CD4-positive, CD25-positive, alpha-beta regulatory T cell (primary cell): ENCODE data around the gene TMEM232. TPM values are rescaled to one million over a fixed set of nuclear protein-coding genes. Genes with fewer than 3 reads are reported as not detected.
A peak's percentile ranks its signal among the peaks of the same experiment; 100 is the strongest.

ENCODE experiments used
- ATAC-seq, 2 donors: fragments of 150-1000 bp; cut with Tn5 transposase; one replicate each; pipeline ENCODE4 v1.10.0; 2021; ENCODE audit warnings: low read depth in 2 of 2, moderate number of reproducible peaks in 2 of 2, moderate library complexity in 1 of 2
- DNase-seq, 3 donors: peaks; one replicate each; pipeline versions ENCODE4 v3.0.0 to v3.0.0-alpha.2; 2012 to 2022; ENCODE audit warnings: mixed read lengths in 1 of 3
- H3K27ac ChIP-seq: one replicate; pipeline ENCODE4 v1.7.0; 2013; ENCODE audit warnings: mild to moderate bottlenecking, low read length; ENCODE audit not compliant: insufficient read depth, poor library complexity, severe bottlenecking
- H3K27me3 ChIP-seq: one replicate; pipeline ENCODE4 v1.7.0; 2013; ENCODE audit warnings: low read length; ENCODE audit not compliant: control insufficient read depth, insufficient read depth
- H3K36me3 ChIP-seq: one replicate; pipeline ENCODE4 v1.7.0; 2013; ENCODE audit warnings: mild to moderate bottlenecking, low read length, moderate library complexity; ENCODE audit not compliant: control insufficient read depth, insufficient read depth
- H3K4me1 ChIP-seq: 2 replicates; pipeline ENCODE4 v1.7.0; 2013; ENCODE audit warnings: mild to moderate bottlenecking, low read length; ENCODE audit not compliant: insufficient read depth, control insufficient read depth, poor library complexity, severe bottlenecking
- H3K4me3 ChIP-seq: one replicate; pipeline ENCODE4 v1.7.0; 2013; ENCODE audit warnings: low read depth, mild to moderate bottlenecking, low read length, moderate library complexity
- H3K9me3 ChIP-seq, 2 experiments: 1 replicate in 1 of 2; 2 replicates in 1 of 2; pipeline ENCODE4 v1.7.0; 2013; ENCODE audit warnings: low read length in 2 of 2, mild to moderate bottlenecking in 1 of 2, moderate library complexity in 1 of 2; ENCODE audit not compliant: control insufficient read depth in 2 of 2
- H3K27ac Mint-ChIP-seq, 3 donors: one replicate each; pipeline ENCODE4 v1.8.0; 2020 to 2022; ENCODE audit warnings: mild to moderate bottlenecking in 3 of 3, mixed read lengths in 3 of 3, moderate library complexity in 2 of 3
- H3K27me3 Mint-ChIP-seq: one replicate; pipeline ENCODE4 v1.8.0; 2022; ENCODE audit warnings: mild to moderate bottlenecking, mixed read lengths
- H3K36me3 Mint-ChIP-seq: one replicate; pipeline ENCODE4 v1.8.0; 2020; ENCODE audit warnings: mixed read lengths
- H3K4me1 Mint-ChIP-seq, 4 donors: one replicate each; pipeline ENCODE4 v1.8.0; 2020 to 2022; ENCODE audit warnings: mixed read lengths in 4 of 4, mild to moderate bottlenecking in 1 of 4
- H3K4me3 Mint-ChIP-seq, 4 donors: one replicate each; pipeline ENCODE4 v1.8.0; 2020 to 2022; ENCODE audit warnings: mild to moderate bottlenecking in 4 of 4, mixed read lengths in 4 of 4, moderate library complexity in 3 of 4
- H3K9me3 Mint-ChIP-seq, 7 donors: one replicate each; pipeline ENCODE4 v1.8.0; 2020 to 2022; ENCODE audit warnings: mixed read lengths in 7 of 7, mild to moderate bottlenecking in 3 of 7, moderate library complexity in 2 of 7
- polyA plus RNA-seq, 4 donors: library from polyadenylated mRNA; unstranded; fragments of 300-500 nt; fragmentation: Illumina TruSeq; gene quantifications; one replicate each; pipeline ENCODE4 v1.2.3, GENCODE V29; 2021
- total RNA-seq: library from RNA; stranded (reverse); gene quantifications from one replicate; pipeline ENCODE4 v1.2.3, GENCODE V29; 2022

The TMEM232 gene
- total and polyA plus RNA-seq, 5 donors from 2014 or later = 1.0 to 2.1 (median 1.9) TPM; not detected in 2

GRCh38 chr5:110616009-110616408 is 110.5 kb downstream of the TMEM232 start:
- Histone ChIP-seq H3K36me3 (no peaks in the 10 kb centered on the region), H3K9me3 (peaks cover 0 to 1% of the 10 kb centered on the region in 2 experiments), H3K4me1 (no peaks in the 10 kb centered on the region), H3K27ac (no peak overlapping the region), H3K4me3 (no peak overlapping the region), H3K27me3 (no peaks in the 10 kb centered on the region)
- Mint-ChIP-seq H3K4me1 (no peaks in the 10 kb centered on the region), H3K9me3 (peaks cover 0 to 6% (median 0%) of the 10 kb centered on the region in 7 donors), H3K36me3 (no peaks in the 10 kb centered on the region), H3K27ac (no peak overlapping the region), H3K27me3 (no peaks in the 10 kb centered on the region), H3K4me3 (no peak overlapping the region)
- DNase-seq = no peak
- ATAC-seq = no peak

- Histone ChIP-seq H3K27me3 (no peaks in the 10 kb centered on the region), H3K4me3 (no peak overlapping the region), H3K4me1 (no peaks in the 10 kb centered on the region), H3K27ac (no peak overlapping the region), H3K9me3 (peaks cover 0 to 1% of the 10 kb centered on the region in 2 experiments), H3K36me3 (no peaks in the 10 kb centered on the region)
- DNase-seq = no peak
- H3K27ac Mint-ChIP-seq = no peak overlapping the region
- H3K4me3 Mint-ChIP-seq = no peak overlapping the region
- no peak for ATAC-seq
- H3K27me3 Mint-ChIP-seq = no peaks in the 10 kb centered on the region
- H3K36me3 Mint-ChIP-seq = no peaks in the 10 kb centered on the region
- no peaks in the 10 kb centered on the region for H3K4me1 Mint-ChIP-seq
- H3K9me3 Mint-ChIP-seq = peaks cover 0 to 6% (median 0%) of the 10 kb centered on the region in 7 donors
Measured at GRCh38 chr5:110612794-110613247, 113.7 kb downstream of the TMEM232 start.

- DNase-seq (no peak), ATAC-seq (no peak)
- Mint-ChIP-seq H3K36me3 (no peaks in the 10 kb centered on the region), H3K9me3 (peaks cover 0 to 6% (median 0%) of the 10 kb centered on the region in 7 donors), H3K4me1 (no peaks in the 10 kb centered on the region), H3K27me3 (no peaks in the 10 kb centered on the region), H3K4me3 (no peak overlapping the region), H3K27ac (no peak overlapping the region)
- no peaks in the 10 kb centered on the region for H3K27me3 ChIP-seq
- H3K27ac ChIP-seq = no peak overlapping the region
- peaks cover 0 to 1% of the 10 kb centered on the region in 2 experiments for H3K9me3 ChIP-seq
- H3K4me1 ChIP-seq = no peaks in the 10 kb centered on the region
- H3K36me3 ChIP-seq = no peaks in the 10 kb centered on the region
- H3K4me3 ChIP-seq = no peak overlapping the region
Measured at GRCh38 chr5:110611817-110612216, 114.7 kb downstream of the TMEM232 start.

- ATAC-seq = no peak
- H3K36me3 ChIP-seq = no peaks in the 10 kb centered on the region
Measured at GRCh38 chr5:110594866-110595265, 131.6 kb downstream of the TMEM232 start.

GRCh38 chr5:110590187-110590586 is 136.3 kb downstream of the TMEM232 start:
- no peak overlapping the region for H3K4me3 Mint-ChIP-seq
- no peak for ATAC-seq
- no peaks in the 10 kb centered on the region for H3K36me3 Mint-ChIP-seq

More at GRCh38 chr5:110594866-110595265, 131.6 kb downstream of the TMEM232 start:
- Mint-ChIP-seq H3K4me3 (no peak overlapping the region), H3K4me1 (no peaks in the 10 kb centered on the region), H3K36me3 (no peaks in the 10 kb centered on the region), H3K9me3 (peaks cover 0 to 4% (median 2%) of the 10 kb centered on the region in 7 donors), H3K27ac (no peak overlapping the region), H3K27me3 (no peaks in the 10 kb centered on the region)
- H3K27me3 ChIP-seq = no peaks in the 10 kb centered on the region
- no peak for DNase-seq
- no peaks in the 10 kb centered on the region for H3K4me1 ChIP-seq
- H3K9me3 ChIP-seq = no peaks in the 10 kb centered on the region
- H3K4me3 ChIP-seq = no peak overlapping the region
- no peak overlapping the region for H3K27ac ChIP-seq

GRCh38 chr5:110588286-110588980 is 138.0 kb downstream of the TMEM232 start:
- no peaks in the 10 kb centered on the region for H3K27me3 Mint-ChIP-seq

More at GRCh38 chr5:110590187-110590586, 136.3 kb downstream of the TMEM232 start:
- Histone ChIP-seq H3K9me3 (no peaks in the 10 kb centered on the region), H3K36me3 (no peaks in the 10 kb centered on the region), H3K27me3 (no peaks in the 10 kb centered on the region), H3K27ac (no peak overlapping the region), H3K4me1 (no peaks in the 10 kb centered on the region), H3K4me3 (no peak overlapping the region)
- no peaks in the 10 kb centered on the region for H3K4me1 Mint-ChIP-seq
- no peaks in the 10 kb centered on the region for H3K27me3 Mint-ChIP-seq
- no peak overlapping the region for H3K27ac Mint-ChIP-seq
- peak in 2 of 3 donors; percentile 1 for DNase-seq
- H3K9me3 Mint-ChIP-seq = peaks cover 0 to 2% (median 0%) of the 10 kb centered on the region in 7 donors

GRCh38 chr5:110580625-110581024 is 145.8 kb downstream of the TMEM232 start:
- H3K9me3 Mint-ChIP-seq = peaks cover 0 to 7% (median 3%) of the 10 kb centered on the region in 7 donors
- H3K27ac ChIP-seq = no peak overlapping the region
- no peak overlapping the region for H3K27ac Mint-ChIP-seq
- no peaks in the 10 kb centered on the region for H3K4me1 Mint-ChIP-seq
- H3K36me3 ChIP-seq = no peaks in the 10 kb centered on the region
- H3K4me3 ChIP-seq = no peak overlapping the region
- H3K4me3 Mint-ChIP-seq = no peak overlapping the region
- H3K27me3 ChIP-seq = no peaks in the 10 kb centered on the region
- ATAC-seq (no peak), DNase-seq (no peak)
- H3K9me3 ChIP-seq = no peaks in the 10 kb centered on the region
- H3K27me3 Mint-ChIP-seq = no peaks in the 10 kb centered on the region
- H3K4me1 ChIP-seq = no peaks in the 10 kb centered on the region
- no peaks in the 10 kb centered on the region for H3K36me3 Mint-ChIP-seq

More at GRCh38 chr5:110588286-110588980, 138.0 kb downstream of the TMEM232 start:
- no peak for DNase-seq
- Histone ChIP-seq H3K9me3 (no peaks in the 10 kb centered on the region), H3K27ac (no peak overlapping the region), H3K4me3 (no peak overlapping the region), H3K27me3 (no peaks in the 10 kb centered on the region), H3K36me3 (no peaks in the 10 kb centered on the region), H3K4me1 (no peaks in the 10 kb centered on the region)
- H3K9me3 Mint-ChIP-seq = peaks cover 0 to 2% (median 0%) of the 10 kb centered on the region in 7 donors
- no peak overlapping the region for H3K4me3 Mint-ChIP-seq
- no peak overlapping the region for H3K27ac Mint-ChIP-seq
- no peak for ATAC-seq
- H3K4me1 Mint-ChIP-seq = no peaks in the 10 kb centered on the region
- no peaks in the 10 kb centered on the region for H3K36me3 Mint-ChIP-seq

- Histone ChIP-seq H3K27me3 (no peaks in the 10 kb centered on the region), H3K9me3 (no peaks in the 10 kb centered on the region), H3K4me3 (no peak overlapping the region), H3K27ac (no peak overlapping the region), H3K36me3 (no peaks in the 10 kb centered on the region), H3K4me1 (no peaks in the 10 kb centered on the region)
- Mint-ChIP-seq H3K27ac (no peak overlapping the region), H3K27me3 (peaks cover 8% of the 10 kb centered on the region), H3K4me3 (no peak overlapping the region), H3K9me3 (peaks cover 0 to 6% (median 3%) of the 10 kb centered on the region in 7 donors), H3K4me1 (no peaks in the 10 kb centered on the region), H3K36me3 (no peaks in the 10 kb centered on the region)
- DNase-seq (no peak), ATAC-seq (no peak)
Measured at GRCh38 chr5:110572729-110573128, 153.7 kb downstream of the TMEM232 start.
